Measurements from ENCODE around the gene LPP. TPM values are rescaled to one million over a fixed set of nuclear protein-coding genes. Genes with fewer than 3 reads are reported as not detected.
A peak's percentile ranks its signal among the peaks of the same experiment; 100 is the strongest.
"Not testable (repeated sequence)": the region's sequence is repeated elsewhere in the genome, so short reads cannot be mapped to it uniquely, and the experiment has no call there.

LPP gene
- total RNA-seq, 1 donor from 2014 or later = 62.1 TPM

DNA sequence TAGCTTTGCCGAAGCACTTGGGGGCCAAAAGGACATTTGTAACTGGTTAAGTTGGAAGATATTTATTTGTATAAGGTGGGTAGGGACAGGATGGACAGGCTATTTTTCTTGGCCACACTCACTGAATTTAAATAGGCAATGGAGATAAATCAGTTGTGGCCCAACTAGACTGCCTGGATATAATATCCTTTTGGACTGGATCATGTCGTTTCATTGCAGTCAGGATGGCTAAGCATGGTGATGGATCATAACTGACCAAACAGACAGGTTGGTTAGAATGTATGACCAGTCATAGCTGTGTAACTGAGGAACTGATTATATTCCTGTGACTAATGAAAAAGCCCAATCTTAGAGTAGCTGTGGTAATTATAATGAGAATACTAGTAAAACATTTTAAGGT, 284.0 kb downstream of the LPP start:
- DNase-seq = no peak

- peak; percentile 38 for DNase-seq
Measured at GRCh38 chr3:188439080-188439479, 285.1 kb downstream of the LPP start.

DNA sequence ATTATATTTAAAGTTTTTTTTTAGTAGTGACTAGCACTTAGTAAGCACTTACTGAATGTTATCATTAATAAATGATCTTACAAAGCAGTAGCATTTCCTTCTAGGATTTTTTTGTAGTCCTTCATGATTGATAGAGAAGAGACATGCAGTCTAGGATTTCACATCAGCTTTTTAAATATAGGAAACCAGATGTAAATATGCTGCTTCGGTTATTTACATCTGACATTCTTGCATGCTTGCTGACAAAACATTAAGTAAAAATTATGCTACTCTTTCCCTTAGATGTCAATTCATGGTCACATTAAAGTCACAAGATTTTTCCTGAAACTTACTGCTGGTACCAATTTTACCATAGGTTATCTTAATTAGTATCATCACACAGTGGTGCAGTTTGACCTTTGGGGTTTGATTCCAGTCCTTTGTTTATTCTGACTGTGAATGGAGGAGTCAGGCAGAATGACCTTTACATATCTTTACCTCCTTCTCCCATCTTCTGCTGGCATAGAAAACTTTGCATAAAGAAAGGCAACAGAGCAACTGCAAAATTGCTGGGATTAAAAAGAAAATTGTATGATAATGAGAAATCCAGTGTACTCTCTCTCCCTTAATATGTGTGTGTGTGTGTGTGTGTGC, 286.5 kb downstream of the LPP start:
- DNase-seq = no peak

- DNase-seq = no peak
Measured at GRCh38 chr3:188442430-188442829, 288.5 kb downstream of the LPP start.

GRCh38 chr3:188445175-188445574, 291.2 kb downstream of the LPP start:
- DNase-seq = not testable (repeated sequence)

GRCh38 chr3:188446014-188446413, 292.1 kb downstream of the LPP start:
- DNase-seq = no peak

- DNase-seq = no peak
Measured at GRCh38 chr3:188446766-188447165, 292.8 kb downstream of the LPP start.

- no peak for DNase-seq
Measured at GRCh38 chr3:188448813-188449212, 294.9 kb downstream of the LPP start.

DNA sequence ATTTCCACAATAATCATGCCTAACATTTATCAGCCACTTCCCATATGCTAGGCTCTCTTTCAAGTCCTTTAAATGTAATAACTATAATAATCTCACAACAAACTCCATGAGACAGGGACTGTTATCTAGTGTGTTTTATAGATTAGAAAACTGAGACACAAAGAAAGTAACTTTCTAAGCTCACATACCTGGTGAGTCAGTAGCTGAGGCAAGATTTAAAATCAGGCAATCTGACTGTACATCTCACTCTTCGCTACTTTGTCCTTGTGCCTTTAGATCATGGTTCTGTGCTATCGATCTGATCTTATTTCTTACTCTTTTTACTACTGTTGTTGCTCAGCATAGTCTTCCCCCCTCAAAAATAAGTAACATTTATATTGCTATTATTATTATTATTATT, 295.5 kb downstream of the LPP start:
- no peak for DNase-seq

- DNase-seq = no peak
Measured at GRCh38 chr3:188452158-188452772, 298.3 kb downstream of the LPP start.

DNA sequence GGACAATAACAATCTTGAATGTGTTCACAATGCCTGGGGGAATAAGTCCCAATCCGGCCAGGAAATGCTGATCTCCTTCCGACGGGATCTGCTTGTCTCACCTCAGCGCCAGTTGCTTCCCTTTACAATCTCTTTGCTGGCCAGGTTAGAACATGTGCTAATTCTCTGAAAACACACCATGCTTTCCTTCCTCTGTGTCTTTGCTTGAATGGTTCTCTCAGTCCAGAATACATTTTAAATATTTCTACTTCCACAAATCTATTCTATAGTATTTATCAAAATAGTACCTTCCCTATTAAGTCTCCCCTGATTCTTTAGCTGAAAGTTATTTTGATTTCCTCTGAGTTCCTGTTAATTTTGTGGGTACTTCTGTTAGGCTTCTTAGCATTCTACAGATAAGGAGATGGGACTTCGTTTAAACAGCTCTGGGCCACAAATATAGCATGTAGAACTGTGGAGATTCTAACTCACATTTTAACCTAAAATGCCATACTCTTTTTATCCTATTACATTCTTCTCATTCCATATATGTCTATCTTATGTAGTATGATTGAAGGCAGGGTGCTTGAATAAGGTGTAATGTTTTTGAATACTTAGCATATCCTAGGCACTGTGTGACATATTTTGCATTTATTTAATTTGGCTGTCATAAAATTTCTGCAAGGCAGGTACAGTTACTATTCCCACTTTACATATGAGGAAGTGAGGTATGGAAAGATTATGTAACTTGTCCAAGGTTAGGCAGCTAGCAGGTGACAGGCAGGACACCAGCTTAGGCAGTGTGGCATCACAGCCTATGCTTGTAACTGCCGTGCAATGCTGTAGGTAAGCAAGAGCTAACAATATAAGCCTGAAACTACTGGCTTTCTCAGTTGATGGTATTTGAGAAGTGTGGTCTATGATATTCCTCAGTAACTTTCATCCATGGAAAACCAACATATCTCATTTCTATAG, 299.8 kb downstream of the LPP start:
- DNase-seq = no peak

- no peak for DNase-seq
Measured at GRCh38 chr3:188455748-188456147, 301.8 kb downstream of the LPP start.

GRCh38 chr3:188458756-188459155, 304.8 kb downstream of the LPP start:
- no peak for DNase-seq

DNA sequence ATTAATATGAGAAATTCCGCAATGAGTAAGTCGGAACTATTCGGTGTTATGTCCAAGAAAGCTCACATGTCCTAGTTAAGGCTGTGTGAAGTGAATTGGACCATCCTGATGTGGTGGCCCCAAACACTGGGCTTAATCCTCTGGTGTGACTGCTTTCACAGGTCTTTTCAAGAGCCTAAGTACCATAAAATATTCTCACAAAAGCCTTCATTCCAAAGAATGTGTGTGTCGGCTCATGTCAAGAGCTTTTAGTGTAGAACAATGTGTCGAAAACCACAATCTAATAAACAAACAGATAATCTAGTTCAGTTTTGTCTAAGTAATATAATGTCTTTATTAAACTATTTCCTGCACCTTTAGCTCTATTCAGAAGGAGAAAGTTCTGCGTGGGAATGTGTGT, 311.4 kb downstream of the LPP start:
- DNase-seq = no peak

GRCh38 chr3:188468196-188468595, 314.2 kb downstream of the LPP start:
- no peak for DNase-seq

DNA sequence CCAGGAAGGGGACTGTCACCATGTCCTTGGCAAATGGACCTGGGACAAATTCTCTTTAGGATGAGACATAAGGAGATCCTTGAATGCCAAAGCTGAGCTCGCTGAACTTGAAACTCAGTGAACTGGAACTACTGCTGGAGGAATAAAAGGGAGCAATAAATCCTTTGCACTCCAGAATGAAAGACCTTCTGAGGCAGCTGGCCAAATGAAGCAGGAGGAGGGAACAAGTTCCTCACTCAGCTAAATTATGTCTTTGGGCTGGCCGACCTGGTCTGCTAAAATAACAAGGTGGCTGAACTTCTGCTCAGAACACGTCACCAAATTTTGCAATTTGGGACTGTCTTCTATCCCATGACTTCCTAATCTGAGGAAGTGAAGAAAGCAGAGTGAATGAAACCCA, 314.7 kb downstream of the LPP start:
- DNase-seq = no peak

DNA sequence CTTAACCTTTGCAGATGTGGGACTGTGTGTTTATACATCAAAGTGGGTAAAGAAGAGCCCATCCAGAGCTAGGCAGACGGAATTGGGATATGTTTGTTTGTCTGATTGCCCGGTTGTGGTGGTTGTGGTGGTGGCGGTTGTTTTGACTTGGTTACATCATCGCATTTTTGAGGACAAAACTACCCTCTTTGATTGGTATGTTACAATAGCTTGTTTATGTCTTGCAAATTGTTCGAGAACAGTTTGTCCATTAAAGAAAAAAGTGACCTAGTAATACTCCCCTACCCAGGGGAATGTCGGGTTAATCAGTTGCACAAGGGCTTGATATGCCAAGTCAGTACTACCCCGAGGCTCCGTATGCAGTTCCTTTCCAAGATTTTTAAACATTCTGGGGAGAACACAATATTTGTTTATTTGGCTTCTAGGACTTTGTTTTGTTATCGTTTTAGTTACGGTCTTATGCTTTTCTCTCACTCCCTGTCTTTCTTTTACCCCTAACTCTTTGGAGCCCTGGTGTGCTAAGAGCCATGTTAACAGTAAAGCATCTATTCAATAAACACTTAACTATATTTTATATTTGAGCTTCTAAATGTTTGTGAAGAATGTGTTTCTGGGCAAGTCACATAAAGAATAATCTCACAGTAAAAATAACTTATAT, 315.4 kb downstream of the LPP start:
- DNase-seq = no peak

- DNase-seq = no peak
Measured at GRCh38 chr3:188470508-188471130, 316.7 kb downstream of the LPP start.

GRCh38 chr3:188471723-188472122, 317.8 kb downstream of the LPP start:
- DNase-seq = no peak

GRCh38 chr3:188472336-188472735, 318.4 kb downstream of the LPP start:
- no peak for DNase-seq

DNA sequence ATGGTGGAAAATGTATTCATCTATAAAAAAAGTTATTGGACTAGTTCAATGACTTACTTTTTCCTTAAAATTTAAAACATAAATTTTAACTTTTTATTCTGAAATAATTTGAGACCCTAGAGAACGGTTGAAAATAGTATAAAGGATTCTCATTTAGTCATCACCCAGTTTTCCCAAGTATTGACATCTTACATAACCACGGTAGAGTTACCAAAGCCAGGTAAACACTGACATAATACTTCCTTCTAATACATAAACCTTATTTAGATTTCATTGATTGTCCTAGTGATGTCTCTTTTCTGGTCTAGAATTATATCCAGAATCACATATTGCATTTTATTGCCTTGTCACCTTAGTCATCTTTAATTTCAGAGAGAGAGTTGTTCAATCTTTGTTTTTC, 319.1 kb downstream of the LPP start:
- DNase-seq = no peak

GRCh38 chr3:188473591-188474288, 319.8 kb downstream of the LPP start:
- DNase-seq = no peak
